Inflammatory macrophage treated with lipopolysaccharide for 1 hour (primary cell): ENCODE measurements around the gene KANSL1.
"Not testable (repeated sequence)": the region's sequence is repeated elsewhere in the genome, so short reads cannot be mapped to it uniquely, and the experiment has no call there.

Source experiments
- DNase-seq, 2 donors: peaks; one replicate each; pipeline ENCODE4 v3.0.0-alpha.2; 2020 to 2022

KANSL1 gene

GRCh38 chr17:46193151-46193625, at the start of gene KANSL1:
Gene KANSL1, minus strand, starts transcription at chr17:46193429. Its CDS starts 21,286 bp downstream, at chr17:46172143.
- DNase-seq = peak; percentile 83 to 88

- not testable (repeated sequence) for DNase-seq
Observed at GRCh38 chr17:46231359-46231758, 38.1 kb upstream of the KANSL1 start.

- DNase-seq = peak; percentile 85 to 93
Observed at GRCh38 chr17:46225274-46225794, 32.1 kb upstream of the KANSL1 start.

GRCh38 chr17:46224864-46225263, 31.6 kb upstream of the KANSL1 start:
- DNase-seq = not testable (repeated sequence)

GRCh38 chr17:46223041-46223440, 29.8 kb upstream of the KANSL1 start:
- DNase-seq = not testable (repeated sequence)

GRCh38 chr17:46216682-46217081, 23.5 kb upstream of the KANSL1 start:
- no peak for DNase-seq

GRCh38 chr17:46212634-46213435, 19.6 kb upstream of the KANSL1 start:
- DNase-seq = peak; percentile 57 to 76

GRCh38 chr17:46208997-46209396, 15.8 kb upstream of the KANSL1 start:
- DNase-seq = no peak

- no peak for DNase-seq
Observed at GRCh38 chr17:46205975-46206374, 12.7 kb upstream of the KANSL1 start.

GRCh38 chr17:46202424-46202823, 9.2 kb upstream of the KANSL1 start:
- DNase-seq = no peak

GRCh38 chr17:46201491-46201890, 8.3 kb upstream of the KANSL1 start:
- no peak for DNase-seq

- DNase-seq = no peak
Observed at GRCh38 chr17:46200197-46200596, 7.0 kb upstream of the KANSL1 start.

- DNase-seq = no peak
Observed at GRCh38 chr17:46199379-46199778, 6.2 kb upstream of the KANSL1 start.

GRCh38 chr17:46198233-46198632, 5.0 kb upstream of the KANSL1 start:
- no peak for DNase-seq

- no peak for DNase-seq
Observed at GRCh38 chr17:46197530-46197929, 4.3 kb upstream of the KANSL1 start.

- DNase-seq = no peak
Observed at GRCh38 chr17:46195939-46196716, 2.9 kb upstream of the KANSL1 start.

- no peak for DNase-seq
Observed at GRCh38 chr17:46195217-46195855, 2.1 kb upstream of the KANSL1 start.

- DNase-seq = peak; percentile 50 to 55
Observed at GRCh38 chr17:46194393-46195216, 1.4 kb upstream of the KANSL1 start.

- peak; percentile 97 to 99 for DNase-seq
Observed at GRCh38 chr17:46193626-46194392, 580 bp upstream of the KANSL1 start.

- DNase-seq = peak; percentile 49 to 71
Observed at GRCh38 chr17:46192439-46193150, 634 bp downstream of the KANSL1 start.

GRCh38 chr17:46192189-46192438, 1.1 kb downstream of the KANSL1 start:
- DNase-seq = no peak
